PFSK-1 (cell line): ENCODE results near the gene CUL7.

Experiments
- FOXP2 ChIP-seq: optimal IDR thresholded peaks from 2 replicates; pipeline ENCODE3; 2011; ENCODE audit warnings: borderline replicate concordance, control low read depth, inconsistent platforms; ENCODE audit not compliant: insufficient read depth; ENCODE audit errors: extremely low read length, extremely low read depth
- POLR2AphosphoS5 ChIP-seq: IDR thresholded peaks from 2 replicates; pipeline ENCODE4 v1.6.1; 2012; ENCODE audit warnings: low read depth, mild to moderate bottlenecking, control low read depth, low read length, moderate library complexity
- SIN3A ChIP-seq: IDR thresholded peaks from 2 replicates; pipeline ENCODE4 v1.6.1; 2012; ENCODE audit warnings: mild to moderate bottlenecking, low read length, moderate library complexity, borderline replicate concordance; ENCODE audit not compliant: insufficient read depth
- TAF1 ChIP-seq: IDR thresholded peaks from 2 replicates; pipeline ENCODE4 v1.6.1; 2012; ENCODE audit warnings: low read length, control low read depth, borderline replicate concordance; ENCODE audit not compliant: insufficient read depth
- TF ChIP-seq, protein P1 (sequence below), 2 experiments: IDR thresholded peaks; 2 replicates each; pipeline versions ENCODE4 v1.6.1 to v1.8.0; 2011 to 2012; ENCODE audit warnings: low read depth in 2 of 2, low read length in 2 of 2, control low read depth in 1 of 2, inconsistent platforms in 1 of 2, mild to moderate bottlenecking in 1 of 2, moderate library complexity in 1 of 2; ENCODE audit not compliant: insufficient read depth in 1 of 2

The CUL7 gene

DNA sequence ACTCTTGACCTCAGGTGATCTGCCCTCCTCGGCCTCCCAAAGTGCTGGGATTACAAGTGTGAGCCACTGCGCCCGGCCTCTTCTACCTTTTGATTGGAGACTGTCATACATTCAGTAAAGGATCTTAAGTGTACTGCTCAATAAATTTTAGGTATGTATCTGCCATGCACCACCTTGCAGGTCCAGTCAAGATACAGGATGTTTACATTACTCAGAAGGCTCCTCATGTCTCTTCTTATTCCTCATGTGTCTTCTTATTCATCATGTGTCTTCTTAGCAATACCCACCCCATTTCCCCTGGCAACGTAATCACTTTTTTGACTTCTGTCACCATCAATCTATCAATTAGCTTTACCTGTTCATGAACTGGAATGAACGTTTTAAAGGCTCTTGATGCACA lies 47.8 kb downstream of the CUL7 start:
- TF ChIP-seq TAF1 (no peak), FOXP2 (no peak), POLR2AphosphoS5 (no peak), SIN3A (no peak)
- TF ChIP-seq, protein P1, sequence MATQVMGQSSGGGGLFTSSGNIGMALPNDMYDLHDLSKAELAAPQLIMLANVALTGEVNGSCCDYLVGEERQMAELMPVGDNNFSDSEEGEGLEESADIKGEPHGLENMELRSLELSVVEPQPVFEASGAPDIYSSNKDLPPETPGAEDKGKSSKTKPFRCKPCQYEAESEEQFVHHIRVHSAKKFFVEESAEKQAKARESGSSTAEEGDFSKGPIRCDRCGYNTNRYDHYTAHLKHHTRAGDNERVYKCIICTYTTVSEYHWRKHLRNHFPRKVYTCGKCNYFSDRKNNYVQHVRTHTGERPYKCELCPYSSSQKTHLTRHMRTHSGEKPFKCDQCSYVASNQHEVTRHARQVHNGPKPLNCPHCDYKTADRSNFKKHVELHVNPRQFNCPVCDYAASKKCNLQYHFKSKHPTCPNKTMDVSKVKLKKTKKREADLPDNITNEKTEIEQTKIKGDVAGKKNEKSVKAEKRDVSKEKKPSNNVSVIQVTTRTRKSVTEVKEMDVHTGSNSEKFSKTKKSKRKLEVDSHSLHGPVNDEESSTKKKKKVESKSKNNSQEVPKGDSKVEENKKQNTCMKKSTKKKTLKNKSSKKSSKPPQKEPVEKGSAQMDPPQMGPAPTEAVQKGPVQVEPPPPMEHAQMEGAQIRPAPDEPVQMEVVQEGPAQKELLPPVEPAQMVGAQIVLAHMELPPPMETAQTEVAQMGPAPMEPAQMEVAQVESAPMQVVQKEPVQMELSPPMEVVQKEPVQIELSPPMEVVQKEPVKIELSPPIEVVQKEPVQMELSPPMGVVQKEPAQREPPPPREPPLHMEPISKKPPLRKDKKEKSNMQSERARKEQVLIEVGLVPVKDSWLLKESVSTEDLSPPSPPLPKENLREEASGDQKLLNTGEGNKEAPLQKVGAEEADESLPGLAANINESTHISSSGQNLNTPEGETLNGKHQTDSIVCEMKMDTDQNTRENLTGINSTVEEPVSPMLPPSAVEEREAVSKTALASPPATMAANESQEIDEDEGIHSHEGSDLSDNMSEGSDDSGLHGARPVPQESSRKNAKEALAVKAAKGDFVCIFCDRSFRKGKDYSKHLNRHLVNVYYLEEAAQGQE (IDR thresholded peaks at IDR 0.05; ENCODE audit: insufficient read depth in 1 of 2, low read depth in 2 of 2, low read length in 2 of 2) = no peak

DNA sequence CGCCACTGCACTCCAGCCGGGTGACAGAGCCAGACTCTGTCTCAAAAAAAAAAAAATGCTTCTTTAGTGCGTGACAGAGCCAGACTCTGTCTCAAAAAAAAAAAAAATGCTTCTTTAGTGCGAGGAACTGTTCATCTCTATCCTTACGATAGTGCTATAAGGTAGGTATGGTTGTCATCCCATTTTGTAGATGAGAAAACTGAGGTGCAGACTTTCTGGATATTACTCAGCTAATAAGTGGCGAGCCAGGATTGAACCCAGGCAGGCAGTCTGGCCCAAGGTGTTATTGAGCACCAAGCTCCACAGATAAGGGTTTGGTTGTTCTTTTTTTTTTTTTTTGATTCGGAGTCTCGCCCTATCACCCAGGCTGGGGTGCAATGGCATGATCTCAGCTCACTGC lies 51.8 kb downstream of the CUL7 start:
- TF ChIP-seq POLR2AphosphoS5 = no peak
- no peak for TF ChIP-seq SIN3A
- TF ChIP-seq, protein P1 (IDR thresholded peaks at IDR 0.05; ENCODE audit: insufficient read depth in 1 of 2, low read depth in 2 of 2, low read length in 2 of 2) = no peak
- TF ChIP-seq TAF1 = no peak
- TF ChIP-seq FOXP2 = no peak

DNA sequence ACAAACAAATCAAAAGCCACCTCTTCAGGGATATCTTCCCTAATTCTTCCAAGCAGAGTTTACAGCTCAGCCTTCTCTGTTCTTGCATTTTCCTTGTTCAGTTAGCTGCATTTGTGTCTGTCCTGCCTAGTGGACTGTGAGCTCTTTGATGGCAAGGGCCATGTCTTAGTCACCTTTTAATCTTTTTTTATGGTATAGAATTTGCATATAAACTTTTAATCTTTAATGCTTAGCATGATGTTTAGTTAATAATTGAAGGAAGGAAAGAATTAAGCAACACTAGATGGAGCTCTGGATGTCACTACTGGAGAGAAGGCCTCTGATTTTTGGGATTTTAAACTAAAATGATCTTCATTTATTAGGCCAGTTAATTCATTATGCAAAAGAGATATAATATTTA lies 57.1 kb downstream of the CUL7 start:
- TF ChIP-seq FOXP2 (no peak), TAF1 (no peak), SIN3A (no peak), POLR2AphosphoS5 (no peak)
- TF ChIP-seq, protein P1 (IDR thresholded peaks at IDR 0.05; ENCODE audit: insufficient read depth in 1 of 2, low read depth in 2 of 2, low read length in 2 of 2) = no peak

DNA sequence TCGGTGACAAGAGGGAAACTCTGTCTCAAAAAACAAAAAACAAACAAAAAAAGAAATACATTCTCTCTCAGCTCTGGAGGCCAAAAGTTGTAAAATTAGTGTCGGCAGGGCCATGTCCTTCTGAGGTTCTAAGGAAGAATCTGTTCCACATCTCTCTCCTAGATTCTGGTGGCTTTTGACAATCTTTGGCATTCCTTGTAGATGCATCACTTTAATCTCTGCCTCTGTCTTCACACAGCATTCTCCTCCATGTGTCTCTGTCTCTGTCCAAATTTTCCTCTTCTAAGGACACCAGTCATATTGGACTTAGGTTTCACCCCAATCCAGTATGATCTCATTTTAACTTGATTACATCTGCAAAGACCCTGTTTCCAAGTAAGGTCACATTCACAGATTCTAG lies 60.2 kb downstream of the CUL7 start:
- TF ChIP-seq, protein P1 (IDR thresholded peaks at IDR 0.05; ENCODE audit: insufficient read depth in 1 of 2, low read depth in 2 of 2, low read length in 2 of 2) = no peak
- TF ChIP-seq TAF1 (no peak), SIN3A (no peak), POLR2AphosphoS5 (no peak), FOXP2 (no peak)

DNA sequence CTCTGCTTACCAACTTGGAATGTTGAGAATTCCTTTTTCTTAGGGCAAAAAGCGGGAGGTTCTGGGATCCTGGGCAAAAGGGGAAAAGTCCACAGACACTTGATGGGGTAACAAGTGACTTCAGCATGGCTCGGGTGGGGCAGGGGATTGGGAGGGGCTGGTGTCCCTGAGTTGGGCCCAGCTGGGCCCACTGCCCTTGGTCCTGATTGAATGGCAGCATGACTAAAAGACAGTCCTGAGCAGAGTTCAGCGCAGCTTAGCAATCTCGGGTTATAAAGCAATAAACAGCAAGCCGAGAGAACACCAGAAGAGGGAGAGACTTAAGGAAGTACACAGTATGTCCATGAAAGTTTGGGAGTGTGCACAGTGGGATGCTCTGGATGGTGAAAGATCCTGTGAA lies 63.7 kb downstream of the CUL7 start:
- TF ChIP-seq SIN3A (no peak), POLR2AphosphoS5 (no peak), TAF1 (no peak), FOXP2 (no peak)
- TF ChIP-seq, protein P1 (IDR thresholded peaks at IDR 0.05; ENCODE audit: insufficient read depth in 1 of 2, low read depth in 2 of 2, low read length in 2 of 2) = no peak
